H9 (cell line): ENCODE measurements around the gene TMEM63B. TPM values are rescaled to one million over a fixed set of nuclear protein-coding genes. Genes with fewer than 3 reads are reported as not detected.

Experiments used
- DNase-seq: peaks from one replicate; pipeline ENCODE4 v3.0.0-alpha.2; 2017
- H2AFZ ChIP-seq: one replicate; pipeline ENCODE4 v1.6.1; 2013; ENCODE audit warnings: mild to moderate bottlenecking, low read length, control low read depth, moderate library complexity
- H2AK5ac ChIP-seq: 2 replicates; pipeline ENCODE4 v1.6.1; 2013; ENCODE audit warnings: low read length, control low read depth, mixed read lengths; ENCODE audit not compliant: insufficient read length
- H2BK120ac ChIP-seq: one replicate; pipeline ENCODE4 v1.6.1; 2013; ENCODE audit warnings: low read depth, mild to moderate bottlenecking, low read length, control low read depth, inconsistent platforms; ENCODE audit not compliant: poor library complexity, severe bottlenecking
- H2BK12ac ChIP-seq: 2 replicates; pipeline ENCODE4 v1.6.1; 2013; ENCODE audit warnings: low read length, control low read depth, mixed read lengths, low read depth; ENCODE audit not compliant: insufficient read length
- H2BK15ac ChIP-seq: 2 replicates; pipeline ENCODE4 v1.6.1; 2013; ENCODE audit warnings: low read depth, low read length, control low read depth
- H2BK20ac ChIP-seq: one replicate; pipeline ENCODE4 v1.6.1; 2013; ENCODE audit warnings: low read depth, mild to moderate bottlenecking, low read length, control low read depth, inconsistent platforms; ENCODE audit not compliant: poor library complexity, severe bottlenecking
- H2BK5ac ChIP-seq: 2 replicates; pipeline ENCODE4 v1.6.1; 2013; ENCODE audit warnings: low read length, control low read depth, mixed read lengths; ENCODE audit not compliant: insufficient read length
- H3K14ac ChIP-seq: 2 replicates; pipeline ENCODE4 v1.6.1; 2013; ENCODE audit warnings: low read length, control low read depth; ENCODE audit not compliant: insufficient read depth
- H3K18ac ChIP-seq: 2 replicates; pipeline ENCODE4 v1.6.1; 2013; ENCODE audit warnings: low read depth, mild to moderate bottlenecking, mixed read lengths, low read length, control low read depth; ENCODE audit not compliant: insufficient read length
- H3K23ac ChIP-seq: 2 replicates; pipeline ENCODE4 v1.6.1; 2013; ENCODE audit warnings: low read length, control low read depth, mixed read lengths, low read depth; ENCODE audit not compliant: insufficient read length
- H3K23me2 ChIP-seq: 2 replicates; pipeline ENCODE4 v1.6.1; 2013; ENCODE audit warnings: low read depth, mild to moderate bottlenecking, mixed read lengths, low read length, control low read depth; ENCODE audit not compliant: insufficient read length, poor library complexity, severe bottlenecking
- H3K27ac ChIP-seq: 2 replicates; pipeline ENCODE4 v1.5.1; 2013; ENCODE audit warnings: low read length, control low read depth, mixed read lengths, low read depth; ENCODE audit not compliant: insufficient read length
- H3K27me3 ChIP-seq: 2 replicates; pipeline ENCODE4 v1.6.1; 2013; ENCODE audit warnings: low read length, control low read depth, inconsistent platforms; ENCODE audit not compliant: insufficient read depth
- H3K4ac ChIP-seq: 2 replicates; pipeline ENCODE4 v1.6.1; 2013; ENCODE audit warnings: low read depth, mild to moderate bottlenecking, control low read depth, inconsistent platforms, low read length, moderate library complexity
- H3K4me1 ChIP-seq: 2 replicates; pipeline ENCODE4 v1.6.1; 2013; ENCODE audit warnings: low read length, control low read depth, inconsistent platforms; ENCODE audit not compliant: insufficient read depth
- H3K4me2 ChIP-seq: 2 replicates; pipeline ENCODE4 v1.6.1; 2013; ENCODE audit warnings: low read length, control low read depth, mixed read lengths; ENCODE audit not compliant: insufficient read length, insufficient read depth
- H3K56ac ChIP-seq: 2 replicates; pipeline ENCODE4 v1.6.1; 2013; ENCODE audit warnings: low read depth, mild to moderate bottlenecking, mixed read lengths, low read length, control low read depth; ENCODE audit not compliant: insufficient read length
- H3K79me1 ChIP-seq: 2 replicates; pipeline ENCODE4 v1.6.1; 2013; ENCODE audit warnings: low read depth, mild to moderate bottlenecking, moderate library complexity, low read length, control low read depth, inconsistent platforms; ENCODE audit not compliant: insufficient read depth, poor library complexity, severe bottlenecking
- H3K79me2 ChIP-seq: 2 replicates; pipeline ENCODE4 v1.6.1; 2013; ENCODE audit warnings: low read length, control low read depth, inconsistent platforms; ENCODE audit not compliant: insufficient read depth
- H3K9ac ChIP-seq: 2 replicates; pipeline ENCODE4 v1.6.1; 2013; ENCODE audit warnings: low read length, control low read depth, mixed read lengths; ENCODE audit not compliant: insufficient read length; ENCODE audit errors: extremely low read depth
- H3K9me3 ChIP-seq: one replicate; pipeline ENCODE4 v1.6.1; 2013; ENCODE audit warnings: low read depth, low read length, inconsistent platforms; ENCODE audit not compliant: control insufficient read depth
- H3T11ph ChIP-seq: one replicate; pipeline ENCODE4 v1.6.1; 2013; ENCODE audit warnings: mild to moderate bottlenecking, low read length, control low read depth, inconsistent platforms
- H4K20me1 ChIP-seq: one replicate; pipeline ENCODE4 v1.6.1; 2013; ENCODE audit not compliant: control insufficient read depth, insufficient read length, insufficient read depth
- H4K5ac ChIP-seq: 2 replicates; pipeline ENCODE4 v1.6.1; 2013; ENCODE audit warnings: low read depth, mild to moderate bottlenecking, mixed read lengths, low read length, control low read depth; ENCODE audit not compliant: insufficient read length
- H4K8ac ChIP-seq: replicated peaks from 2 replicates; pipeline ENCODE4 v1.6.1; 2013; ENCODE audit warnings: low read length, control low read depth, mixed read lengths, low read depth; ENCODE audit not compliant: insufficient read length
- H4K91ac ChIP-seq: 2 replicates; pipeline ENCODE4 v1.6.1; 2013; ENCODE audit warnings: low read depth, mild to moderate bottlenecking, moderate library complexity, mixed read lengths, low read length, control low read depth; ENCODE audit not compliant: insufficient read length
- H3K27ac Mint-ChIP-seq, 3 experiments: 2 replicates in 2 of 3; 3 replicates in 1 of 3; pipeline ENCODE4 v1.8.0; 2020 to 2021; ENCODE audit warnings: mixed read lengths in 3 of 3, mild to moderate bottlenecking in 1 of 3, moderate library complexity in 1 of 3
- H3K27me3 Mint-ChIP-seq: 2 replicates; pipeline ENCODE4 v1.8.0; 2021; ENCODE audit warnings: low read depth, mild to moderate bottlenecking, moderate library complexity, mixed read lengths
- H3K36me3 Mint-ChIP-seq, 3 experiments: 2 replicates in 2 of 3; 3 replicates in 1 of 3; pipeline ENCODE4 v1.8.0; 2020 to 2021; ENCODE audit warnings: low read depth in 3 of 3, mixed read lengths in 3 of 3; ENCODE audit not compliant: insufficient read depth in 1 of 3
- H3K4me1 Mint-ChIP-seq, 2 experiments: 2 replicates each; pipeline ENCODE4 v1.8.0; 2020; ENCODE audit warnings: mixed read lengths in 2 of 2
- H3K4me3 Mint-ChIP-seq, 2 experiments: 2 replicates in 1 of 2; 3 replicates in 1 of 2; pipeline ENCODE4 v1.8.0; 2020 to 2021; ENCODE audit warnings: mild to moderate bottlenecking in 2 of 2, mixed read lengths in 2 of 2, moderate library complexity in 1 of 2
- H3K9me3 Mint-ChIP-seq, 2 experiments: 2 replicates in 1 of 2; 3 replicates in 1 of 2; pipeline ENCODE4 v1.8.0; 2020; ENCODE audit warnings: mild to moderate bottlenecking in 2 of 2, mixed read lengths in 2 of 2, moderate library complexity in 1 of 2
- WGBS: extraction: QIAGEN DNeasy Blood & Tissue Kit; methylation state at CpG from one replicate; pipeline ENCODE4 v1.1.7; 2013; ENCODE audit warnings: missing lambda C conversion rate, low lambda C conversion rate, mixed read lengths; ENCODE audit not compliant: insufficient read length; ENCODE audit errors: extremely low coverage; 5-methylcytosine and 5-hydroxymethylcytosine counted together
- total RNA-seq: library from RNA; stranded (reverse); gene quantifications from 2 replicates; pipeline ENCODE4 v1.2.1, GENCODE V29; 2021
- TF ChIP-seq, protein P1 (sequence below): fragments of 200-600 bp; sonication (generic); conservative IDR thresholded peaks from 3 replicates; pipeline ENCODE4 v1.8.0; 2021; ENCODE audit warnings: antibody characterized with exemption, mild to moderate bottlenecking

TMEM63B gene
- total RNA-seq, 1 experiment from 2014 or later = 56.3 TPM

DNA sequence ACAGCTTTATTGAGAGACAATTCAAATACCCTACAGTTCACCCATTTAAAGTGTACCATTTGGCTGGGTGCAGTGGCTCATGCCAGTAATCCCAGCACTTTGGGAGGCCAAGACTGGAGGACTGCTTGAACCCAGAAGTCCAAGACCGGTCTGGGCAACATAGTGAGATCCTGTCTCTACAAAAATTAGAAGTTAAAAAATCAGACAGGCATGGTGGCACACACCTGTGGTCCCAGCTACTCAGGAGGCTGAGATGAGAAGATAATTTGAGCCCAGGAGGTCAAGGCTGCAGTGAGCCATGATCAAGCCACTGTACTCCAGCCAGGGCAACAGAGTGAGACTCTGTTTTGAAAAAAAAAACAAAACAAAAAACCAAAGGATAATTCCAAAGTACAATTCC, 40.2 kb downstream of the TMEM63B start:
- H4K91ac ChIP-seq = no peak overlapping the region
- H3K23me2 ChIP-seq = no peaks in the 10 kb centered on the region
- H3K79me2 ChIP-seq = no peaks in the 10 kb centered on the region
- no peak overlapping the region for H2AK5ac ChIP-seq
- H3K4me2 ChIP-seq = no peak overlapping the region
- no peak overlapping the region for H4K8ac ChIP-seq
- no peak overlapping the region for H3K14ac ChIP-seq
- WGBS = no CpG with 5 or more reads among the region's 1 CpG
- Mint-ChIP-seq H3K27me3 (peaks cover 11% of the 10 kb centered on the region), H3K9me3 (no peaks in the 10 kb centered on the region; a peak in 1 of 5 replicates), H3K27ac (peak overlapping the region in 1 of 3 experiments; percentile 27; a peak in 1 of 7 replicates), H3K36me3 (no peaks in the 10 kb centered on the region), H3K4me3 (no peak overlapping the region), H3K4me1 (peaks cover 35 to 41% of the 10 kb centered on the region in 2 experiments)
- no peak overlapping the region for H3K18ac ChIP-seq
- H2BK120ac ChIP-seq = no peak overlapping the region
- H3K79me1 ChIP-seq = no peaks in the 10 kb centered on the region
- H2BK5ac ChIP-seq = no peak overlapping the region
- no peak overlapping the region for H2BK15ac ChIP-seq
- no peak overlapping the region for H3K9ac ChIP-seq
- H2BK20ac ChIP-seq = no peak overlapping the region
- peaks cover 8% of the 10 kb centered on the region; the same call in 1 of the 2 replicates for H3K4me1 ChIP-seq
- no peaks in the 10 kb centered on the region for H3K27me3 ChIP-seq
- H2AFZ ChIP-seq = no peak overlapping the region
- H4K5ac ChIP-seq = no peak overlapping the region
- H3K23ac ChIP-seq = no peak overlapping the region
- no peak overlapping the region for H3T11ph ChIP-seq
- no peak overlapping the region for H2BK12ac ChIP-seq
- H4K20me1 ChIP-seq = no peaks in the 10 kb centered on the region
- no peaks in the 10 kb centered on the region for H3K9me3 ChIP-seq
- no peak overlapping the region for H3K4ac ChIP-seq
- no peak for DNase-seq
- H3K56ac ChIP-seq = no peak overlapping the region
- no peak overlapping the region for H3K27ac ChIP-seq
- TF ChIP-seq, protein P1, sequence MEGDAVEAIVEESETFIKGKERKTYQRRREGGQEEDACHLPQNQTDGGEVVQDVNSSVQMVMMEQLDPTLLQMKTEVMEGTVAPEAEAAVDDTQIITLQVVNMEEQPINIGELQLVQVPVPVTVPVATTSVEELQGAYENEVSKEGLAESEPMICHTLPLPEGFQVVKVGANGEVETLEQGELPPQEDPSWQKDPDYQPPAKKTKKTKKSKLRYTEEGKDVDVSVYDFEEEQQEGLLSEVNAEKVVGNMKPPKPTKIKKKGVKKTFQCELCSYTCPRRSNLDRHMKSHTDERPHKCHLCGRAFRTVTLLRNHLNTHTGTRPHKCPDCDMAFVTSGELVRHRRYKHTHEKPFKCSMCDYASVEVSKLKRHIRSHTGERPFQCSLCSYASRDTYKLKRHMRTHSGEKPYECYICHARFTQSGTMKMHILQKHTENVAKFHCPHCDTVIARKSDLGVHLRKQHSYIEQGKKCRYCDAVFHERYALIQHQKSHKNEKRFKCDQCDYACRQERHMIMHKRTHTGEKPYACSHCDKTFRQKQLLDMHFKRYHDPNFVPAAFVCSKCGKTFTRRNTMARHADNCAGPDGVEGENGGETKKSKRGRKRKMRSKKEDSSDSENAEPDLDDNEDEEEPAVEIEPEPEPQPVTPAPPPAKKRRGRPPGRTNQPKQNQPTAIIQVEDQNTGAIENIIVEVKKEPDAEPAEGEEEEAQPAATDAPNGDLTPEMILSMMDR = no peak
